H9 (cell line): Measurements from ENCODE around the gene PRSS50. TPM values are rescaled to one million over a fixed set of nuclear protein-coding genes. Genes with fewer than 3 reads are reported as not detected.

ENCODE experiments used
- DNase-seq: peaks from one replicate; pipeline ENCODE4 v3.0.0-alpha.2; 2017
- H2AFZ ChIP-seq: one replicate; pipeline ENCODE4 v1.6.1; 2013; ENCODE audit warnings: mild to moderate bottlenecking, low read length, control low read depth, moderate library complexity
- H2AK5ac ChIP-seq: 2 replicates; pipeline ENCODE4 v1.6.1; 2013; ENCODE audit warnings: low read length, control low read depth, mixed read lengths; ENCODE audit not compliant: insufficient read length
- H2BK120ac ChIP-seq: one replicate; pipeline ENCODE4 v1.6.1; 2013; ENCODE audit warnings: low read depth, mild to moderate bottlenecking, low read length, control low read depth, inconsistent platforms; ENCODE audit not compliant: poor library complexity, severe bottlenecking
- H2BK12ac ChIP-seq: 2 replicates; pipeline ENCODE4 v1.6.1; 2013; ENCODE audit warnings: low read length, control low read depth, mixed read lengths, low read depth; ENCODE audit not compliant: insufficient read length
- H2BK15ac ChIP-seq: 2 replicates; pipeline ENCODE4 v1.6.1; 2013; ENCODE audit warnings: low read depth, low read length, control low read depth
- H2BK20ac ChIP-seq: one replicate; pipeline ENCODE4 v1.6.1; 2013; ENCODE audit warnings: low read depth, mild to moderate bottlenecking, low read length, control low read depth, inconsistent platforms; ENCODE audit not compliant: poor library complexity, severe bottlenecking
- H2BK5ac ChIP-seq: 2 replicates; pipeline ENCODE4 v1.6.1; 2013; ENCODE audit warnings: low read length, control low read depth, mixed read lengths; ENCODE audit not compliant: insufficient read length
- H3K14ac ChIP-seq: 2 replicates; pipeline ENCODE4 v1.6.1; 2013; ENCODE audit warnings: low read length, control low read depth; ENCODE audit not compliant: insufficient read depth
- H3K18ac ChIP-seq: 2 replicates; pipeline ENCODE4 v1.6.1; 2013; ENCODE audit warnings: low read depth, mild to moderate bottlenecking, mixed read lengths, low read length, control low read depth; ENCODE audit not compliant: insufficient read length
- H3K23ac ChIP-seq: 2 replicates; pipeline ENCODE4 v1.6.1; 2013; ENCODE audit warnings: low read length, control low read depth, mixed read lengths, low read depth; ENCODE audit not compliant: insufficient read length
- H3K23me2 ChIP-seq: 2 replicates; pipeline ENCODE4 v1.6.1; 2013; ENCODE audit warnings: low read depth, mild to moderate bottlenecking, mixed read lengths, low read length, control low read depth; ENCODE audit not compliant: insufficient read length, poor library complexity, severe bottlenecking
- H3K27ac ChIP-seq: 2 replicates; pipeline ENCODE4 v1.5.1; 2013; ENCODE audit warnings: low read length, control low read depth, mixed read lengths, low read depth; ENCODE audit not compliant: insufficient read length
- H3K27me3 ChIP-seq: 2 replicates; pipeline ENCODE4 v1.6.1; 2013; ENCODE audit warnings: low read length, control low read depth, inconsistent platforms; ENCODE audit not compliant: insufficient read depth
- H3K4ac ChIP-seq: 2 replicates; pipeline ENCODE4 v1.6.1; 2013; ENCODE audit warnings: low read depth, mild to moderate bottlenecking, control low read depth, inconsistent platforms, low read length, moderate library complexity
- H3K4me1 ChIP-seq: 2 replicates; pipeline ENCODE4 v1.6.1; 2013; ENCODE audit warnings: low read length, control low read depth, inconsistent platforms; ENCODE audit not compliant: insufficient read depth
- H3K4me2 ChIP-seq: 2 replicates; pipeline ENCODE4 v1.6.1; 2013; ENCODE audit warnings: low read length, control low read depth, mixed read lengths; ENCODE audit not compliant: insufficient read length, insufficient read depth
- H3K56ac ChIP-seq: 2 replicates; pipeline ENCODE4 v1.6.1; 2013; ENCODE audit warnings: low read depth, mild to moderate bottlenecking, mixed read lengths, low read length, control low read depth; ENCODE audit not compliant: insufficient read length
- H3K79me1 ChIP-seq: 2 replicates; pipeline ENCODE4 v1.6.1; 2013; ENCODE audit warnings: low read depth, mild to moderate bottlenecking, moderate library complexity, low read length, control low read depth, inconsistent platforms; ENCODE audit not compliant: insufficient read depth, poor library complexity, severe bottlenecking
- H3K79me2 ChIP-seq: 2 replicates; pipeline ENCODE4 v1.6.1; 2013; ENCODE audit warnings: low read length, control low read depth, inconsistent platforms; ENCODE audit not compliant: insufficient read depth
- H3K9ac ChIP-seq: 2 replicates; pipeline ENCODE4 v1.6.1; 2013; ENCODE audit warnings: low read length, control low read depth, mixed read lengths; ENCODE audit not compliant: insufficient read length; ENCODE audit errors: extremely low read depth
- H3K9me3 ChIP-seq: one replicate; pipeline ENCODE4 v1.6.1; 2013; ENCODE audit warnings: low read depth, low read length, inconsistent platforms; ENCODE audit not compliant: control insufficient read depth
- H3T11ph ChIP-seq: one replicate; pipeline ENCODE4 v1.6.1; 2013; ENCODE audit warnings: mild to moderate bottlenecking, low read length, control low read depth, inconsistent platforms
- H4K20me1 ChIP-seq: one replicate; pipeline ENCODE4 v1.6.1; 2013; ENCODE audit not compliant: control insufficient read depth, insufficient read length, insufficient read depth
- H4K5ac ChIP-seq: 2 replicates; pipeline ENCODE4 v1.6.1; 2013; ENCODE audit warnings: low read depth, mild to moderate bottlenecking, mixed read lengths, low read length, control low read depth; ENCODE audit not compliant: insufficient read length
- H4K8ac ChIP-seq: replicated peaks from 2 replicates; pipeline ENCODE4 v1.6.1; 2013; ENCODE audit warnings: low read length, control low read depth, mixed read lengths, low read depth; ENCODE audit not compliant: insufficient read length
- H4K91ac ChIP-seq: 2 replicates; pipeline ENCODE4 v1.6.1; 2013; ENCODE audit warnings: low read depth, mild to moderate bottlenecking, moderate library complexity, mixed read lengths, low read length, control low read depth; ENCODE audit not compliant: insufficient read length
- H3K27ac Mint-ChIP-seq, 3 experiments: 2 replicates in 2 of 3; 3 replicates in 1 of 3; pipeline ENCODE4 v1.8.0; 2020 to 2021; ENCODE audit warnings: mixed read lengths in 3 of 3, mild to moderate bottlenecking in 1 of 3, moderate library complexity in 1 of 3
- H3K27me3 Mint-ChIP-seq: 2 replicates; pipeline ENCODE4 v1.8.0; 2021; ENCODE audit warnings: low read depth, mild to moderate bottlenecking, moderate library complexity, mixed read lengths
- H3K36me3 Mint-ChIP-seq, 3 experiments: 2 replicates in 2 of 3; 3 replicates in 1 of 3; pipeline ENCODE4 v1.8.0; 2020 to 2021; ENCODE audit warnings: low read depth in 3 of 3, mixed read lengths in 3 of 3; ENCODE audit not compliant: insufficient read depth in 1 of 3
- H3K4me1 Mint-ChIP-seq, 2 experiments: 2 replicates each; pipeline ENCODE4 v1.8.0; 2020; ENCODE audit warnings: mixed read lengths in 2 of 2
- H3K4me3 Mint-ChIP-seq, 2 experiments: 2 replicates in 1 of 2; 3 replicates in 1 of 2; pipeline ENCODE4 v1.8.0; 2020 to 2021; ENCODE audit warnings: mild to moderate bottlenecking in 2 of 2, mixed read lengths in 2 of 2, moderate library complexity in 1 of 2
- H3K9me3 Mint-ChIP-seq, 2 experiments: 2 replicates in 1 of 2; 3 replicates in 1 of 2; pipeline ENCODE4 v1.8.0; 2020; ENCODE audit warnings: mild to moderate bottlenecking in 2 of 2, mixed read lengths in 2 of 2, moderate library complexity in 1 of 2
- WGBS: extraction: QIAGEN DNeasy Blood & Tissue Kit; methylation state at CpG from one replicate; pipeline ENCODE4 v1.1.7; 2013; ENCODE audit warnings: missing lambda C conversion rate, low lambda C conversion rate, mixed read lengths; ENCODE audit not compliant: insufficient read length; ENCODE audit errors: extremely low coverage; 5-methylcytosine and 5-hydroxymethylcytosine counted together
- total RNA-seq: library from RNA; stranded (reverse); gene quantifications from 2 replicates; pipeline ENCODE4 v1.2.1, GENCODE V29; 2021
- TF ChIP-seq, protein P1 (sequence below): fragments of 200-600 bp; sonication (generic); conservative IDR thresholded peaks from 3 replicates; pipeline ENCODE4 v1.8.0; 2021; ENCODE audit warnings: antibody characterized with exemption, mild to moderate bottlenecking

Gene PRSS50
- total RNA-seq, 1 experiment from 2014 or later, result 0.24 TPM

DNA sequence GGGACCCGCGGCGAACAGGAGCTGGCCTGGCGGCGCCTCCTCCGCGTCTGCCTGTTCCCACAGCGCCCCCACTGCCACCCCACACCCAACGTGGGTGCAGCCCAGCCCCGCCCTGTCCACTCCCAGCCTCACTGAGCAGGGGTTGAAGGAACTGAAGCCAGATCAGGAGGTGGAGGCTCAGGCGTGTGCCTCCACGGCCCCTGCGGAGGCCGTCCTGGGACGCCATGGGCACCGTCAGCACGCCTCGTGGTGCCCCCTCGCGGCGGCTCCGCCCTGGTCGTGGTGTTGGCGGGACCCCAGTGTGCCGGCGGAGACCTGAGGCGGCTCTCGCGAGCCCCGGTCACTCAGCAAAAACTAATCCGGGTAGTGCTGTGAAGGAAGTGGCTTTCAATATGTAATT lies 39.0 kb upstream of the PRSS50 start:
- H4K5ac ChIP-seq, result no peak overlapping the region
- H3K27ac ChIP-seq, result no peak overlapping the region
- no peak overlapping the region for H3T11ph ChIP-seq
- H4K91ac ChIP-seq, result no peak overlapping the region
- no peak overlapping the region for H3K18ac ChIP-seq
- Mint-ChIP-seq H3K27ac (no peak overlapping the region), H3K4me1 (peaks cover 10 to 11% of the 10 kb centered on the region in 2 experiments), H3K27me3 (no peaks in the 10 kb centered on the region; the same call in 1 of the 2 replicates), H3K36me3 (no peaks in the 10 kb centered on the region; a peak in 1 of 7 replicates), H3K9me3 (no peaks in the 10 kb centered on the region), H3K4me3 (no peak overlapping the region)
- H2BK120ac ChIP-seq, result no peak overlapping the region
- no peak overlapping the region for H4K8ac ChIP-seq
- H2BK20ac ChIP-seq, result no peak overlapping the region
- H4K20me1 ChIP-seq, result no peaks in the 10 kb centered on the region
- TF ChIP-seq, protein P1, sequence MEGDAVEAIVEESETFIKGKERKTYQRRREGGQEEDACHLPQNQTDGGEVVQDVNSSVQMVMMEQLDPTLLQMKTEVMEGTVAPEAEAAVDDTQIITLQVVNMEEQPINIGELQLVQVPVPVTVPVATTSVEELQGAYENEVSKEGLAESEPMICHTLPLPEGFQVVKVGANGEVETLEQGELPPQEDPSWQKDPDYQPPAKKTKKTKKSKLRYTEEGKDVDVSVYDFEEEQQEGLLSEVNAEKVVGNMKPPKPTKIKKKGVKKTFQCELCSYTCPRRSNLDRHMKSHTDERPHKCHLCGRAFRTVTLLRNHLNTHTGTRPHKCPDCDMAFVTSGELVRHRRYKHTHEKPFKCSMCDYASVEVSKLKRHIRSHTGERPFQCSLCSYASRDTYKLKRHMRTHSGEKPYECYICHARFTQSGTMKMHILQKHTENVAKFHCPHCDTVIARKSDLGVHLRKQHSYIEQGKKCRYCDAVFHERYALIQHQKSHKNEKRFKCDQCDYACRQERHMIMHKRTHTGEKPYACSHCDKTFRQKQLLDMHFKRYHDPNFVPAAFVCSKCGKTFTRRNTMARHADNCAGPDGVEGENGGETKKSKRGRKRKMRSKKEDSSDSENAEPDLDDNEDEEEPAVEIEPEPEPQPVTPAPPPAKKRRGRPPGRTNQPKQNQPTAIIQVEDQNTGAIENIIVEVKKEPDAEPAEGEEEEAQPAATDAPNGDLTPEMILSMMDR, result no peak
- no peak overlapping the region for H2AK5ac ChIP-seq
- no peak overlapping the region for H3K56ac ChIP-seq
- H3K4me1 ChIP-seq, result no peaks in the 10 kb centered on the region; the same call in 1 of the 2 replicates
- H3K4ac ChIP-seq, result no peak overlapping the region
- no peaks in the 10 kb centered on the region for H3K79me2 ChIP-seq
- no peak for DNase-seq
- H2BK15ac ChIP-seq, result no peak overlapping the region
- H2BK5ac ChIP-seq, result no peak overlapping the region
- H2BK12ac ChIP-seq, result no peak overlapping the region
- H3K9me3 ChIP-seq, result no peaks in the 10 kb centered on the region
- H3K23ac ChIP-seq, result no peak overlapping the region
- H3K23me2 ChIP-seq, result no peaks in the 10 kb centered on the region
- no peaks in the 10 kb centered on the region for H3K79me1 ChIP-seq
- H3K9ac ChIP-seq, result no peak overlapping the region
- no peak overlapping the region for H2AFZ ChIP-seq
- no peak overlapping the region for H3K4me2 ChIP-seq
- WGBS, result no CpG with 5 or more reads among the region's 31 CpGs
- H3K27me3 ChIP-seq, result no peaks in the 10 kb centered on the region
- no peak overlapping the region for H3K14ac ChIP-seq
